ENCODE measurements around the gene ADH1B.

GRCh38 chr4:99334880-99335279 is 13.7 kb upstream of the ADH1B start:
- TF ChIP-seq, protein P1, sequence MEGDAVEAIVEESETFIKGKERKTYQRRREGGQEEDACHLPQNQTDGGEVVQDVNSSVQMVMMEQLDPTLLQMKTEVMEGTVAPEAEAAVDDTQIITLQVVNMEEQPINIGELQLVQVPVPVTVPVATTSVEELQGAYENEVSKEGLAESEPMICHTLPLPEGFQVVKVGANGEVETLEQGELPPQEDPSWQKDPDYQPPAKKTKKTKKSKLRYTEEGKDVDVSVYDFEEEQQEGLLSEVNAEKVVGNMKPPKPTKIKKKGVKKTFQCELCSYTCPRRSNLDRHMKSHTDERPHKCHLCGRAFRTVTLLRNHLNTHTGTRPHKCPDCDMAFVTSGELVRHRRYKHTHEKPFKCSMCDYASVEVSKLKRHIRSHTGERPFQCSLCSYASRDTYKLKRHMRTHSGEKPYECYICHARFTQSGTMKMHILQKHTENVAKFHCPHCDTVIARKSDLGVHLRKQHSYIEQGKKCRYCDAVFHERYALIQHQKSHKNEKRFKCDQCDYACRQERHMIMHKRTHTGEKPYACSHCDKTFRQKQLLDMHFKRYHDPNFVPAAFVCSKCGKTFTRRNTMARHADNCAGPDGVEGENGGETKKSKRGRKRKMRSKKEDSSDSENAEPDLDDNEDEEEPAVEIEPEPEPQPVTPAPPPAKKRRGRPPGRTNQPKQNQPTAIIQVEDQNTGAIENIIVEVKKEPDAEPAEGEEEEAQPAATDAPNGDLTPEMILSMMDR (IDR thresholded peaks at IDR 0.05), result no peak
- TF ChIP-seq SIN3A (IDR thresholded peaks at IDR 0.05; ENCODE audit: borderline replicate concordance, insufficient read depth, low read depth, low read length) (no peak), POLR2AphosphoS5 (IDR thresholded peaks at IDR 0.05; ENCODE audit: low read depth, low read length) (no peak)

Data from Panc1 (cell line).